Ascending aorta (tissue), 2 donors: ENCODE measurements around the gene CCDC6. TPM values are rescaled to one million over a fixed set of nuclear protein-coding genes. Genes with fewer than 3 reads are reported as not detected.

Experiments
- DNase-seq, 2 donors: peaks; one replicate each; pipeline ENCODE4 v3.0.0-alpha.2; 2019; ENCODE audit warnings: low spot score in 2 of 2
- H3K27ac ChIP-seq, 2 donors: fragments of 200-600 bp; sonication (generic); one replicate each; pipeline ENCODE4 v1.5.1; 2016 to 2017; ENCODE audit warnings: mild to moderate bottlenecking in 1 of 2
- H3K27me3 ChIP-seq: fragments of 200-600 bp; sonication (generic); one replicate; pipeline ENCODE4 v1.5.1; 2017
- H3K36me3 ChIP-seq, 2 donors: fragments of 200-600 bp; sonication (generic); one replicate each; pipeline ENCODE4 v1.5.1; 2016
- H3K4me1 ChIP-seq, 2 donors: fragments of 200-600 bp; sonication (generic); one replicate each; pipeline ENCODE4 v1.5.1; 2016 to 2017; ENCODE audit warnings: mild to moderate bottlenecking in 1 of 2
- H3K4me3 ChIP-seq, 2 donors: fragments of 200-600 bp; sonication (generic); one replicate each; pipeline ENCODE4 v1.5.1; 2016 to 2017; ENCODE audit warnings: mild to moderate bottlenecking in 1 of 2
- H3K9me3 ChIP-seq, 2 donors: fragments of 200-600 bp; sonication (generic); one replicate each; pipeline ENCODE4 v1.5.1; 2016
- intact Hi-C: fragments of 100-400 bp; cut with DNase I; formaldehyde crosslinking; loops from one replicate; pipeline ENCODE4 v1.15.1; 2023
- total RNA-seq: library from RNA; depleted of rRNA; stranded (reverse); fragments of >200 nt; gene quantifications from one replicate; pipeline ENCODE4 v1.1.0, GENCODE V29; 2016
- TF ChIP-seq, protein P1 (sequence below), 3 experiments: fragments of 200-600 bp in 2 of 3; fragments of 450-650 bp in 1 of 3; sonication (generic) in 2 of 3; IDR thresholded peaks; one replicate each; pipeline ENCODE4 v1.5.1; 2016 to 2019; ENCODE audit warnings: antibody characterized with exemption in 3 of 3, mild to moderate bottlenecking in 1 of 3, moderate library complexity in 1 of 3

The CCDC6 gene
- total RNA-seq, 1 donor from 2014 or later = 21.1 TPM

- Histone ChIP-seq H3K4me3 (no peak overlapping the region), H3K27ac (peak overlapping the region; percentile 15 to 66), H3K36me3 (peaks cover 56 to 62% of the 10 kb centered on the region in 2 donors), H3K9me3 (no peaks in the 10 kb centered on the region), H3K4me1 (peaks cover 12 to 22% of the 10 kb centered on the region in 2 donors), H3K27me3 (no peaks in the 10 kb centered on the region)
- peak in 1 of 2 donors; percentile 84 for DNase-seq
- TF ChIP-seq, protein P1, sequence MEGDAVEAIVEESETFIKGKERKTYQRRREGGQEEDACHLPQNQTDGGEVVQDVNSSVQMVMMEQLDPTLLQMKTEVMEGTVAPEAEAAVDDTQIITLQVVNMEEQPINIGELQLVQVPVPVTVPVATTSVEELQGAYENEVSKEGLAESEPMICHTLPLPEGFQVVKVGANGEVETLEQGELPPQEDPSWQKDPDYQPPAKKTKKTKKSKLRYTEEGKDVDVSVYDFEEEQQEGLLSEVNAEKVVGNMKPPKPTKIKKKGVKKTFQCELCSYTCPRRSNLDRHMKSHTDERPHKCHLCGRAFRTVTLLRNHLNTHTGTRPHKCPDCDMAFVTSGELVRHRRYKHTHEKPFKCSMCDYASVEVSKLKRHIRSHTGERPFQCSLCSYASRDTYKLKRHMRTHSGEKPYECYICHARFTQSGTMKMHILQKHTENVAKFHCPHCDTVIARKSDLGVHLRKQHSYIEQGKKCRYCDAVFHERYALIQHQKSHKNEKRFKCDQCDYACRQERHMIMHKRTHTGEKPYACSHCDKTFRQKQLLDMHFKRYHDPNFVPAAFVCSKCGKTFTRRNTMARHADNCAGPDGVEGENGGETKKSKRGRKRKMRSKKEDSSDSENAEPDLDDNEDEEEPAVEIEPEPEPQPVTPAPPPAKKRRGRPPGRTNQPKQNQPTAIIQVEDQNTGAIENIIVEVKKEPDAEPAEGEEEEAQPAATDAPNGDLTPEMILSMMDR (IDR thresholded peaks at IDR 0.05) = peak; percentile 9 to 54 (median 51)
- intact Hi-C loops = loop anchor here (1.0 to 2.0 kb wide), 2 partner anchors 98 to 183 kb away; no protein-coding TSS in a partner anchor
Measured at GRCh38 chr10:59808896-59809643, 97.3 kb downstream of the CCDC6 start.

DNA sequence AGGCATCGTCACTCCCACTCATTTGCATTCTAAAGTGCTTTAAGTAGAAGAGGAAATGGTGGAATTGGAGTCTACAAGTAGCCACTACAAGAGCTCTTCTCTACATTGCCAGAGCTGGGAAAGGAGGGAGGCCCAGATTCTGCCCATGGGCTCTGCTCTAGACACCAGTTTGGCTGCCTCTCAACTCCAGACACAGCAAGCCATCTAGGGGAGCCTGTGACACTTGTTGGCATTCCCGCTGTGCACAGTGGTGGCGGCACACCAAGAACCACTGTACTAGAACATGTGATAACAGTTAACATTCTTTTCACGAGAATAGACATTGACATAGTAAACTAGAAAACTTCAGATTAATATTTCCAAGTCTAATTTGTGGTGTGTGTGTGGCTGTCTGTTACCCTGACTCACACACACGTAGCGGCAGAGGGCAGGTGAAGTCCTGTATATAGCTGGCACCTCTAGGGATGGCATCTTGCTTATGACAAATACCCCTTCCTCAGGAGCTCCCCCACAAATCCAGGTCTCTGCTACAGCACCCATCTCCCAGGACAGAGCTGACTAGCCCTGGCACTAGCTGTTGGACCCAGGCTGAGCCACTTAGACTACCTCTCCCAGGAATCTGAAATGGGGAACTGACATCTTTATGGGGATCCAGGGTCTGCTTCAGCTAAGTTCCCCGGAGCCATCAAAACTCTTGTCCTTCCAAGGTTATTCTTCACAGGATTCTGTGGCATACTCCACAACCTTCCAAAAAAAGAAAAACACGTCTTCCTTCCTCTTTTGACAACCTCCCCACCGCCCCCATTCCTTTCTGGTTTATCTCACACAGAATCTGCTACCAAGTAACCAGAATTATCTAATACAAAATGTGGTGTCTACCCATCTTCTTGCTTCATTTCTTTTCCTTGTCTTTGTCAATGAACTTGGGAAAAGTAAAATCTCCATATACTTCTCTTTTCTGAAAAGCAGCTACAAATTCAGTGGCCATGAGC, 98.4 kb downstream of the CCDC6 start:
- H3K36me3 ChIP-seq = peaks cover 66 to 71% of the 10 kb centered on the region in 2 donors
- peak; percentile 36 to 83 for DNase-seq
- H3K9me3 ChIP-seq = no peaks in the 10 kb centered on the region
- H3K4me1 ChIP-seq = peaks cover 12 to 22% of the 10 kb centered on the region in 2 donors
- peak overlapping the region; percentile 66 to 70 for H3K27ac ChIP-seq
- TF ChIP-seq, protein P1 (IDR thresholded peaks at IDR 0.05) = no peak
- intact Hi-C loops = loop anchor here (2.0 kb wide), 1 partner anchor 97 kb away; no protein-coding TSS in a partner anchor
- no peaks in the 10 kb centered on the region for H3K27me3 ChIP-seq
- no peak overlapping the region for H3K4me3 ChIP-seq

DNA sequence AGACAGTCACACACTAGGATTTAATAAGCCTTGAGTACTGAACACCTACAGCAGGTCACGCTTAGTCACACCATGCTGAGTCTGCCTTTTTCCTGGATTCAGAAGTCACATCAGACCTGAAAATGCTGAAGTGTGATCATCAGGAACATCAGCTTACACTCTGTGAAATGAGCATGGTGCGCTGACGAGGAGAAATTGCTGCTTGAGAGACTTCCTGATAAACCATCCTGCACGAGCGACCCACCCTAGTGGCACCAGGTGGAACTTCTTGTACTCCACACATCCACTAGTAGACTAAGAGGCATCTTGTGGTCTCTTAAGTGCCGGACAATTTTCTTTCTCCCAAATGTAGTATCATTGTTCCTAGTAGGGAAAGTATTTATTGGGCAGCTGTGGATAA, 101.3 kb downstream of the CCDC6 start:
- TF ChIP-seq, protein P1 (IDR thresholded peaks at IDR 0.05) = peak in 2 of 3 experiments; percentile 16 to 21
- peaks cover 48 to 49% of the 10 kb centered on the region in 2 donors for H3K36me3 ChIP-seq
- H3K27ac ChIP-seq = no peak overlapping the region
- DNase-seq = no peak
- no peaks in the 10 kb centered on the region for H3K9me3 ChIP-seq
- intact Hi-C loops = no loop called here
- no peaks in the 10 kb centered on the region for H3K27me3 ChIP-seq
- H3K4me1 ChIP-seq = peaks cover 12 to 22% of the 10 kb centered on the region in 2 donors
- H3K4me3 ChIP-seq = no peak overlapping the region

- TF ChIP-seq, protein P1 (IDR thresholded peaks at IDR 0.05) = no peak
- Histone ChIP-seq H3K9me3 (no peaks in the 10 kb centered on the region), H3K27me3 (no peaks in the 10 kb centered on the region), H3K36me3 (peaks cover 45 to 49% of the 10 kb centered on the region in 2 donors), H3K27ac (no peak overlapping the region), H3K4me1 (peaks cover 10 to 18% of the 10 kb centered on the region in 2 donors), H3K4me3 (no peak overlapping the region)
- intact Hi-C loops = no loop called here
- DNase-seq = no peak
Measured at GRCh38 chr10:59804220-59804619, 102.1 kb downstream of the CCDC6 start.

DNA sequence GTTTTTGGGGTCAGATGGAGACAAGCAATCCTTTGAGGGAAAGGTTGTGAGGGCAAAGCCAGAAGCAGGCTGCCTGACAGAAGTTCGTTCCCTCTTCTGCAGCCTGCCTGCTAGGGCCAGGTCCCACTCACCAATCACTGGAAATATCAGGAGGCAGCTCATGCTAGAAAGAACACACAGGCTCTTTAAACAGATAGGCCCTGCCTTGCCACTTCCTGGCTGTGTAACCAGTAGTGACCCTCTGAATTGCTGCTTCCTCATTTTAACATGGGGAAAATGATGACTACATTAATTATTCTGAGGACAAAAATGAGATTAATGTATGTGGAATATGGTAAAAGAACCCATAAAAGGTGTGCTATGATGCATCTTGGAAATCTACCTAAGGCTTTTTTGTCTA, 102.6 kb downstream of the CCDC6 start:
- peaks cover 43 to 51% of the 10 kb centered on the region in 2 donors for H3K36me3 ChIP-seq
- peaks cover 8 to 16% of the 10 kb centered on the region in 2 donors for H3K4me1 ChIP-seq
- no peaks in the 10 kb centered on the region for H3K27me3 ChIP-seq
- no peaks in the 10 kb centered on the region for H3K9me3 ChIP-seq
- peak overlapping the region in 1 of 2 donors; percentile 23 for H3K27ac ChIP-seq
- H3K4me3 ChIP-seq = no peak overlapping the region
- DNase-seq = no peak
- TF ChIP-seq, protein P1 (IDR thresholded peaks at IDR 0.05) = no peak
- intact Hi-C loops = no loop called here
